ENCODE data around the gene MAP3K14. TPM values are rescaled to one million over a fixed set of nuclear protein-coding genes. Genes with fewer than 3 reads are reported as not detected.
A peak's percentile ranks its signal among the peaks of the same experiment; 100 is the strongest.
"Not testable (repeated sequence)": the region's sequence is repeated elsewhere in the genome, so short reads cannot be mapped to it uniquely, and the experiment has no call there.

The MAP3K14 gene
- polyA plus RNA-seq, 1 experiment, result 4.9 TPM

- Histone ChIP-seq H3K9me3 (ENCODE audit: control insufficient read depth, insufficient read depth, low read length) (no peaks in the 10 kb centered on the region), H3K4me3 (ENCODE audit: low read depth, low read length) (no peak overlapping the region), H3K27ac (ENCODE audit: low read depth, low read length) (peak overlapping the region; percentile 75), H3K27me3 (ENCODE audit: control insufficient read depth, insufficient read depth, low read length) (no peaks in the 10 kb centered on the region)
- DNase-seq (ENCODE audit: low read depth, low spot score), result no peak
- TF ChIP-seq CTCF (IDR thresholded peaks at IDR 0.05; ENCODE audit: low read depth, low read length), result no peak
- POLR2A ChIA-PET, result interaction anchor here (0.6 to 2.4 kb wide), 10 partner anchors 19 to 519 kb away, joined by 3 to 32 read pairs (median 5); partner anchors contain the start of genes HEXIM1 and MAP3K14
- CTCF ChIA-PET, result interaction anchor here (1.0 to 1.1 kb wide), 2 partner anchors 27 to 98 kb away, joined by 3 read pairs; no protein-coding TSS in a partner anchor
Measured at GRCh38 chr17:45345246-45345553, 28.4 kb upstream of the MAP3K14 start.

GRCh38 chr17:45343967-45344664 is 27.3 kb upstream of the MAP3K14 start:
- ChIA-PET CTCF (interaction anchor here (0.5 to 1.1 kb wide), 2 partner anchors 97 to 136 kb away, joined by 3 read pairs; no protein-coding TSS in a partner anchor), POLR2A (interaction anchor here (0.6 to 2.4 kb wide), 3 partner anchors 25 to 216 kb away, joined by 4 to 32 read pairs (median 4); no protein-coding TSS in a partner anchor)
- DNase-seq (ENCODE audit: low read depth, low spot score); H3K4me3 ChIP-seq (ENCODE audit: low read depth, low read length); H3K9me3 ChIP-seq (ENCODE audit: control insufficient read depth, insufficient read depth, low read length); H3K27ac ChIP-seq (ENCODE audit: low read depth, low read length); H3K27me3 ChIP-seq (ENCODE audit: control insufficient read depth, insufficient read depth, low read length): not testable (repeated sequence)

- no peak overlapping the region for H3K4me3 ChIP-seq (ENCODE audit: low read depth, low read length)
- no peaks in the 10 kb centered on the region for H3K9me3 ChIP-seq (ENCODE audit: control insufficient read depth, insufficient read depth, low read length)
- H3K27ac ChIP-seq (ENCODE audit: low read depth, low read length), result no peak overlapping the region
- no peaks in the 10 kb centered on the region for H3K27me3 ChIP-seq (ENCODE audit: control insufficient read depth, insufficient read depth, low read length)
- DNase-seq (ENCODE audit: low read depth, low spot score), result no peak
- ChIA-PET POLR2A (interaction anchor here (2.4 kb wide), 1 partner anchor 27 kb away, joined by 16 read pairs; the partner anchor contains the start of gene MAP3K14), CTCF (no interaction called here)
- no peak for TF ChIP-seq CTCF (IDR thresholded peaks at IDR 0.05; ENCODE audit: low read depth, low read length)
Measured at GRCh38 chr17:45342871-45343526, 26.2 kb upstream of the MAP3K14 start.

- H3K27ac ChIP-seq (ENCODE audit: low read depth, low read length), result peak overlapping the region; percentile 73
- no peaks in the 10 kb centered on the region for H3K9me3 ChIP-seq (ENCODE audit: control insufficient read depth, insufficient read depth, low read length)
- CTCF ChIA-PET, result no interaction called here
- no peak overlapping the region for H3K4me3 ChIP-seq (ENCODE audit: low read depth, low read length)
- DNase-seq (ENCODE audit: low read depth, low spot score), result no peak
- no peak for TF ChIP-seq CTCF (IDR thresholded peaks at IDR 0.05; ENCODE audit: low read depth, low read length)
- POLR2A ChIA-PET, result interaction anchor here (1.1 to 2.4 kb wide), 4 partner anchors 25 to 32 kb away, joined by 3 to 16 read pairs (median 4); partner anchors contain the start of gene MAP3K14
- H3K27me3 ChIP-seq (ENCODE audit: control insufficient read depth, insufficient read depth, low read length), result no peaks in the 10 kb centered on the region
Measured at GRCh38 chr17:45342306-45342705, 25.5 kb upstream of the MAP3K14 start.

GRCh38 chr17:45341533-45342158 is 24.8 kb upstream of the MAP3K14 start:
- H3K4me3 ChIP-seq (ENCODE audit: low read depth, low read length), result peak overlapping the region; percentile 31
- DNase-seq (ENCODE audit: low read depth, low spot score), result peak; percentile 63

More at GRCh38 chr17:45341533-45342158, 24.8 kb upstream of the MAP3K14 start:
- H3K9me3 ChIP-seq (ENCODE audit: control insufficient read depth, insufficient read depth, low read length), result no peaks in the 10 kb centered on the region
- no peaks in the 10 kb centered on the region for H3K27me3 ChIP-seq (ENCODE audit: control insufficient read depth, insufficient read depth, low read length)
- no peak for TF ChIP-seq CTCF (IDR thresholded peaks at IDR 0.05; ENCODE audit: low read depth, low read length)
- H3K27ac ChIP-seq (ENCODE audit: low read depth, low read length), result peak overlapping the region; percentile 73
- CTCF ChIA-PET, result no interaction called here
- POLR2A ChIA-PET, result interaction anchor here (0.6 to 2.4 kb wide), 7 partner anchors 25 to 59 kb away, joined by 3 to 16 read pairs (median 4); partner anchors contain the start of gene MAP3K14

Measured in AG04450 (cell line).